Esophagus (tissue), 2 donors: ENCODE data around the gene UBE2K. TPM values are rescaled to one million over a fixed set of nuclear protein-coding genes. Genes with fewer than 3 reads are reported as not detected.
"Not testable (repeated sequence)": the region's sequence is repeated elsewhere in the genome, so short reads cannot be mapped to it uniquely, and the experiment has no call there.

Experiments
- H3K27ac ChIP-seq, 2 donors: one replicate each; pipeline ENCODE4 v1.5.1; 2013; ENCODE audit warnings: low read depth in 2 of 2, mild to moderate bottlenecking in 2 of 2, inconsistent platforms in 1 of 2, low read length in 1 of 2, moderate library complexity in 1 of 2
- H3K27me3 ChIP-seq, 2 donors: one replicate each; pipeline ENCODE4 v1.6.1; 2013; ENCODE audit warnings: low read length in 2 of 2, control low read depth in 1 of 2, mild to moderate bottlenecking in 1 of 2; ENCODE audit not compliant: insufficient read depth in 2 of 2, control insufficient read depth in 1 of 2
- H3K36me3 ChIP-seq, 2 donors: one replicate each; pipeline ENCODE4 v1.6.1; 2013; ENCODE audit warnings: low read length in 1 of 2; ENCODE audit not compliant: control insufficient read depth in 2 of 2, insufficient read depth in 2 of 2
- H3K4me1 ChIP-seq, 2 donors: one replicate each; pipeline ENCODE4 v1.6.1; 2013; ENCODE audit warnings: low read length in 1 of 2; ENCODE audit not compliant: control insufficient read depth in 2 of 2, insufficient read depth in 2 of 2
- H3K4me3 ChIP-seq, 2 donors: one replicate each; pipeline ENCODE4 v1.5.1; 2013; ENCODE audit warnings: low read length in 2 of 2, mild to moderate bottlenecking in 2 of 2, low read depth in 1 of 2, moderate library complexity in 1 of 2
- H3K9me3 ChIP-seq, 2 donors: one replicate each; pipeline ENCODE4 v1.6.1; 2013; ENCODE audit warnings: mild to moderate bottlenecking in 2 of 2, low read depth in 1 of 2, low read length in 1 of 2, moderate library complexity in 1 of 2; ENCODE audit not compliant: control insufficient read depth in 2 of 2, insufficient read depth in 1 of 2
- WGBS, 2 donors: extraction: QIAGEN DNeasy Blood & Tissue Kit; methylation state at CpG; one replicate each; pipeline ENCODE4 v1.1.7; 2013; 5-methylcytosine and 5-hydroxymethylcytosine counted together
- polyA plus RNA-seq, 2 donors: library from polyadenylated mRNA; stranded (reverse); fragments of 200-250 nt; gene quantifications; one replicate each; pipeline ENCODE4 v1.2.3, GENCODE V29; 2013
- donor health status: healthy with polysubstance abuse.
- donor health status: Bipolar disorder and iron deficiency.

Gene UBE2K, protein sequence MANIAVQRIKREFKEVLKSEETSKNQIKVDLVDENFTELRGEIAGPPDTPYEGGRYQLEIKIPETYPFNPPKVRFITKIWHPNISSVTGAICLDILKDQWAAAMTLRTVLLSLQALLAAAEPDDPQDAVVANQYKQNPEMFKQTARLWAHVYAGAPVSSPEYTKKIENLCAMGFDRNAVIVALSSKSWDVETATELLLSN
- polyA plus RNA-seq: 10 to 100 TPM; 33.7 to 41.8 TPM

DNA sequence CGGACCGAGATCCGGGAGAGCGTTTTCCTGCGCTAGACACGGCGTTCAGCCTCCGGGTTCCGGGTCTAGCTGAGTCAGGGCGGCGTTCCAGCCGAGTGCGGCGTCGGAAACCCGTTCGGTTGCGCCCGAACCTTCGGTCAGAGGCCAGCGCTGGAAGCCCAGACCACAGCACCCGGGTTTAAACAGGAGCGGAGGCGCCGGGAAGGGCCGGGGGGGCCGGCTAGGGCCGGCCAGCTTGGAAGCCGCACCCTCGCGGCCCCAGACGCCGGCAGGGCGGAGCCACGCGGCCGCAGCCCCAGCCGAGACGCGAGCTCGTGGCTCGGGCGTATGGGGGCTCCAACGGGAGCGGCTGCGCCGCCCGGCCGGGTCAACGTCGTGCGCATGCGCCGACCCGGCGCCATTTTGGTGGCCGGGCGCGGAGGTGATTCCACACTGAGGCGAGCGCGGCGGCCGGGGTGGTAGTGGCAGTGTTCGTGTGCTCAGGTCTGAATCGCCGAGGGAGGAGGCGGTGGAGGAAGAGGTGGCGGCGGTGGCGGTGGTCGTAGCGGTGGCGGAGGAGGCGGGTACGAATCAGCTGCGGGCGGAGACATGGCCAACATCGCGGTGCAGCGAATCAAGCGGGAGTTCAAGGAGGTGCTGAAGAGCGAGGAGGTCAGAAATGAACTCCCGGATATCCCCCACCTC lies at the start of gene UBE2K:
Gene UBE2K, plus strand, starts transcription at position 397 of the 684 bp plus-strand sequence. Its CDS starts 192 bp downstream, at position 589.
- peak within 1 kb of the TSS; percentile 95 to 98 for H3K27ac ChIP-seq
- peak within 1 kb of the TSS; percentile 94 to 99 for H3K4me3 ChIP-seq
- H3K36me3 ChIP-seq: no peaks in the 10 kb centered on the region
- no peaks in the 10 kb centered on the region for H3K27me3 ChIP-seq
- WGBS, 2 donors: 1% methylated on average over 78 to 84 of the region's 84 CpGs
- no peaks in the 10 kb centered on the region for H3K9me3 ChIP-seq
- H3K4me1 ChIP-seq: no peaks in the 10 kb centered on the region

DNA sequence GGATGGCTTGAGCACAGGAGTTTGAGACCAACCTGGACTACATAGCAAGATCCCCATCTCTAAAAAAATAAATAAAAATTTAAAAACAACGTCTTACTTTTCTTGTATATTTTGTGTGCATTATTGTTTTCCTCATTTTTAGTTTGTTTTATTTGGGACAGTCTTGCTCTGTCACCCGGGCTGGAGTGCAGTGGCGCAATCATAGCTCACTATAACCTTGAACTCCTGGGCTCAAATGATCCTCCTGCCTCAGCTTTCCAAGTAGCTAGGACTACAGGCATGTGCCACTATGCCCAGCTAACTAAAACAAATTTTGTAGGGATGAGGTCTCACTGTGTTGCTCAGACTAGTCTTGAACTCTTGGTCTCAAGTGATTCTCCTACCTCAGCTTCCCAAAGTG lies 49.7 kb upstream of the UBE2K start:
- Histone ChIP-seq H3K27me3 (no peaks in the 10 kb centered on the region), H3K4me3 (no peak overlapping the region), H3K9me3 (no peaks in the 10 kb centered on the region), H3K4me1 (no peaks in the 10 kb centered on the region), H3K27ac (no peak overlapping the region), H3K36me3 (no peaks in the 10 kb centered on the region)
- 85 to 88% methylated on average over 3 of the region's 3 CpGs for WGBS, 2 donors

DNA sequence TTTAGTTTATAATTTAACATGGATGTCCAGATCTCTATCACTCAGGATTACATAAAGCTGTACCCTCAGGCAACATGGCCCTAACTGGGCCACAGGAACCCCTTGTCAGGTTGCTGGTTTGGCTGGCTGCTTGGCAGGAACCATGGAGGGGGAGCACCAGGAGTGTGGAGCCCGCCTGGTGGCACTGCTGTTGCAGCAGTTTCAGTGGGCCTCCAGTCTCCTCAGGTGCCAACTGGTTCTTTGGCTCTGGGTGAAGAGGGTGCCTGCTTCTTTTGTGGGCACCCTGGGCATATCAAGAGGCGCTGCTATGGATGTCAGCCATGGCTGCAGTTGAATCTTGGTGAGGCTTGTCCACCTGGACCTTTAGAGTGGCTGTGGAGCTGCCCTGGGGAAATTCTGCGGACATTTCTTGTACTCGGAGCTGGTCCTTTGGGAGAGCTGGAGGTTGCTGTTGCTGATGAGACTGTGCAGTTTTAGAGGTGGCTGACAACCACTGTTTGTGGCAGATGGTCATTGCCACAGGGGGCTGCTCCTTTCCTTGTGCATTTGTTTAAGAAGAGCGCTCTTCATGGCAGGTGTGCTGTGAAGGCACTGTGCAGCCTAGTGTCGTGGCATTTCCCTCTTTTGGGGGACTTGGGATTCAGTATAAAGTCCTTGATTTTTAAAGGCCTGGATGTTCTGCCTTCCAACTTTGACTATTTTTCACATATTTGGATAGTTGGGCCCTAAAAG lies 48.9 kb upstream of the UBE2K start:
- Histone ChIP-seq H3K36me3 (no peaks in the 10 kb centered on the region), H3K4me1 (no peaks in the 10 kb centered on the region), H3K27me3 (no peaks in the 10 kb centered on the region), H3K9me3 (no peaks in the 10 kb centered on the region), H3K4me3 (no peak overlapping the region), H3K27ac (no peak overlapping the region)
- 93% methylated on average over 6 of the region's 6 CpGs for WGBS, 2 donors

DNA sequence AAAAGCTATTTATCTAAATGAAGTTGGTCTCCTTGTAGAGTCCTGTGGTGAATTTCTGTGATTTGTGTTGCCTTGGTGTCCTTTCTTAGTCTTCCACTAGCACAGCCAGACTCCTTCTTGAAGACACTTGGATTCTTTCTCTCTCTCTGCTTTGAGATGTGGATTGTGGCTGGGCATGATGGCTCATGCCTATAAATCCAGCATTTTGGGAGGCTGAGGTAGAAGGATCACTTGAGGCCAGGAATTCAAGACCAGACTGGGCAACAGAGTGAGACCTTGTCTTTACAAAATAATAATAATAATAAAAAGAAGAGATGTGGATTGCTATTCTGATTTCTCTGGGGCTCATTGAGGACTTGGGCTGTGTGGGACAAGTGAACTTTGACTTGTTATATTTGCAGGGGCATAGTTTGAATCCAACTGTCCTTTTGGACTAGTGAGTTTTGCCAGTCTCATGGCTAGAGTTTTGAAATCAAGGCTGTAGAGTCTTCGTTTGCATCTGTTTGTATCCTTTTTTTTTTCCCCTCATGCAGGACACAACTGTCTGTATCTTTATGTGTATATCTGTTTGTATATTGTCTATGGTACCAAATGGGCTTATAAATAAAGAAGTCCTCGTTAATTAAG lies 48.2 kb upstream of the UBE2K start:
- Histone ChIP-seq H3K27ac (no peak overlapping the region), H3K4me1 (no peaks in the 10 kb centered on the region), H3K9me3 (no peaks in the 10 kb centered on the region), H3K36me3 (no peaks in the 10 kb centered on the region), H3K27me3 (no peaks in the 10 kb centered on the region), H3K4me3 (no peak overlapping the region)
- WGBS, 2 donors: 82 to 85% methylated on average over 2 of the region's 2 CpGs

DNA sequence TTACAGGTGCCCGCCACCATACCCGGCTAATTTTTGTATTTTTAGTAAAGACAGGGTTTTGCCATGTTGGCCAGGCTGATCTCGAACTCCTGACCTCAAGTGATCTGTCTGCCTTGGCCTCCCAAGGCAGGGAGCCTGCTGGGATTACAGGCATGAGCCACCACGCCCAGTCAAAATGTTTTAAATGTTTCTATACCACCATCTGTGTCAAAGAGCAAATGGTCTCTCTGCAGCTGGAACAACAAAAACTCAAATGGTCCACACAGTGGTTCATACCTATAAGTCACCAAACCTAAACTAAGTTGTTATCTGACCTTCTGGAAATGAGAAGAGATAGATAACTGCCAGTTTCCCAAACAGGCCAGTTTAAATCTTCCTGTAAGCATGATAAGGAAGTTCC lies 46.4 kb upstream of the UBE2K start:
- not testable (repeated sequence) for H3K4me3 ChIP-seq, H3K27ac ChIP-seq, H3K4me1 ChIP-seq, H3K27me3 ChIP-seq, H3K9me3 ChIP-seq, H3K36me3 ChIP-seq
- WGBS, 2 donors: 91 to 92% methylated on average over 4 of the region's 4 CpGs

DNA sequence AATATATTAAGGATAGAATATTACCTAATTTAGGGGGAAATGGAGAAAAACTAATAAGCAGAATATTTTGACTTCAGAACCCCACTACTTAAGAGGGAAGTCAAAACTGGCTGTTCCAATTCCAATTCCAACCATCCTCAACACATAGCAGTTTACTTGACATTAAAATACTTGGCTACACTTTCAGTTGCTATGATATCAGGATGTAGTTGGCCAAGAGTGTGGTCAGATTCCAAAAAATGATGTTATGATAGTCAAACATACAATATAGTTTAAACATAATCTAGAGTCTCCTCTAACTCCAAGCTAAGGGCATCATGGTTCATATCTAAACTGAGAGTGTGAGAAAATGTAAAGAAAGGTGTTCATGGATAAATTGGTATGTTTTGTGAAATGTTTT lies 42.7 kb upstream of the UBE2K start:
- no peak overlapping the region for H3K4me3 ChIP-seq
- no peaks in the 10 kb centered on the region for H3K27me3 ChIP-seq
- no peak overlapping the region for H3K27ac ChIP-seq
- no peaks in the 10 kb centered on the region for H3K9me3 ChIP-seq
- H3K4me1 ChIP-seq: no peaks in the 10 kb centered on the region
- no peaks in the 10 kb centered on the region for H3K36me3 ChIP-seq

DNA sequence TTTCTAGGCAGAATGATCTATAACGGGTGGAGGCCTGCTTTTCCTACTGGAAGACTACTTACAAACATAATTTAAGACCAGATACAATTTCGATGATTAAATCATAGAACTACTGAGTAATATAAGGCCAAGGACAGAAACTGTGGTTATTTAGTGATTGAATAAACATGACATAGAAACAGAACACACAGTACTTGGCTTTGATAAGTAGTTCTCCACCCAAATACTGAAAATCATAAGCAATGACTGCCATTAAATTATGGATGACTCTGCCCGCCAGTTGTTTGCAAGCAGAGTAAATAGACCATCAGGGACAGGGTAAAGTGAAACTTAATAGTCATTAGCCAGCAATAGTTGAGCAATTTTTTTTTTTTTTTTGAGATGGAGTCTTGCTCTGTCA lies 42.1 kb upstream of the UBE2K start:
- no peaks in the 10 kb centered on the region for H3K9me3 ChIP-seq
- WGBS, 2 donors: 54 to 58% methylated on average over 3 of the region's 3 CpGs
- H3K36me3 ChIP-seq: no peaks in the 10 kb centered on the region
- H3K4me3 ChIP-seq: no peak overlapping the region
- no peak overlapping the region for H3K27ac ChIP-seq
- no peaks in the 10 kb centered on the region for H3K27me3 ChIP-seq
- no peaks in the 10 kb centered on the region for H3K4me1 ChIP-seq

DNA sequence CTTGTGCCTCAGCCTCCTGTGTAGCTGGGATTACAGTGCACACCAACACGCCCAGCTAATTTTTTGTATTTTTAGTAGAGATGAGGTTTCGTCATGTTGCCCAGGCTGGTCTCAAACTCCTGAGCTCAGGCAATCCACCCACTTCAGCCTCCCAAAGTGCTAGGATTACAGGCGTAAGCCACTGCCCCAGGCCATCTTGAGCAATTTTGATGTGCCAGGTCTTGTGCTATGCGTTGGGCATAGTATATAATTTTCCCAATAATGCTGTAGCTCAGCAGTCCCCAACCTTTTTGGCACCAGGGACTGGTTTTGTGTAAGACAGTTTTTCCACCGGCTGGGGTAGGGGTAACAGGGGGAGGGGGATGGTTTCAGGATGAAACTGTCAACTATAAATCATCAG lies 41.3 kb upstream of the UBE2K start:
- not testable (repeated sequence) for H3K4me3 ChIP-seq, H3K27me3 ChIP-seq, H3K36me3 ChIP-seq, H3K9me3 ChIP-seq, H3K4me1 ChIP-seq
- H3K27ac ChIP-seq: peak overlapping the region; percentile 22 to 24
- 59 to 72% methylated on average over 5 of the region's 5 CpGs for WGBS, 2 donors

DNA sequence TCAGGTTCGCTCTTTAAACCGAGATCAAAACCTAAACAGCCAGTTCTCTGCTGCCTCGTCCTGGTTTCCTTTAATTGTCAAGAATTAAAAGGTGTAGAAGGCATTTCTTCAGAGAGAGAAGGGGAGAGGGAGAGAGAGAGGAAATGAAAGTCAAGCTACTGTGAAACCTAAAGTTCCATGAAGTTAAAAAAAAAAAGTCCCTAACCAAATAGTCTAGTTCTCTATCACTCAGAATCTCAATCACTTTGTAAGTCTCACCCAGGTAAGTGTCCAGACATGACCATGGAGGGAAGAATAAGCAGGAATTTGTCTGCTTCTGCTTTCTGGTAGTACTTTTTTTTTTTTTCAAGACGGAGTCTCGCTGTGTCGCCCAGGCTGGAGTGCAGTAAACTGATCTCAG lies 40.5 kb upstream of the UBE2K start:
- Histone ChIP-seq H3K27me3 (no peaks in the 10 kb centered on the region), H3K4me1 (no peaks in the 10 kb centered on the region), H3K4me3 (no peak overlapping the region), H3K36me3 (no peaks in the 10 kb centered on the region), H3K27ac (no peak overlapping the region), H3K9me3 (no peaks in the 10 kb centered on the region)
- 67 to 82% methylated on average over 6 of the region's 6 CpGs for WGBS, 2 donors
